OCI-M2 (cell line): Measurements from ENCODE around the gene POLG2.
"Not testable (repeated sequence)": the region's sequence is repeated elsewhere in the genome, so short reads cannot be mapped to it uniquely, and the experiment has no call there.

Experiments used
- DNase-seq: peaks from one replicate; lab custom pipeline; 2025; ENCODE audit not compliant: unreplicated experiment; lab: John Stamatoyannopoulos, UW

POLG2 gene

GRCh38 chr17:64491034-64491860, 5.6 kb downstream of the POLG2 start:
- no peak for DNase-seq

GRCh38 chr17:64488301-64488700, 8.6 kb downstream of the POLG2 start:
- no peak for DNase-seq

DNA sequence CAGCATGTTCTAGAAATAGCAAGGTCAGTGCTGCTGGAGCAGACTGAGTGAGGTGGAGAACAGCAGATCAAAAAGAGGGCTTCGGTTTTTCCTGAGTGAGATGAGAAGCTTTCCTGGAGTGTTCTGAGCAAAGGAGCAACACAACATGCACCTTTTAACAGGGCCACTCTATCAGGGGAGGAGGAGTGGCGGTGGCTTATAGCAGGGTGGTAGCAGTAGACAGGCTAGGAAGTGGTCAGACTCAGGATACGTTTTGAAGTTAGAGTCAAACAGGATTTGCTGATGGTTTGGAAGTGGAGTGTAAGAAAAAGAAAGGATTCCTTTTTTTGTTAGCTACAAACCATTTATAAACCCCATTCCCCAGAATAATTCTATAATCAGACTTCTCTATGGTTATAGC, 12.5 kb downstream of the POLG2 start:
- no peak for DNase-seq

GRCh38 chr17:64480951-64481350, 15.9 kb downstream of the POLG2 start:
- no peak for DNase-seq

DNA sequence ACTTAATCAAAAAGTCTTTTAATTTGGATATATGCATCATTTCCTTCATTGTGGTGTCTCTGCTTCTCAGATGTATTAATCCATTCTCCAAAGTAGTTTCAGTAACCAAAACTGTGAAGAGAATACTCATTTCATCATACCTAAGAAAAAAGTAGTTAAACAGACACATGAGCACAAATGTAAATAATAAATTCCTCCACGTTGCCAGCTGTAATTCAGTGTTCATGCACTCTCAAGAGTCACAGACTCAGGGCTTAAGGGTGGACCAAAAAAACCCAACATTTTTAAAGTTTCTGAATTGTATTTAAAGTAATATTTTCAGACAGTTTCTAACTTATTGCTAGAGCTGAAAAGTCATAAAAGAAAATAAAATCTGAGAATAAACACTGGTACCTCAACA, 19.0 kb downstream of the POLG2 start:
- DNase-seq, result no peak

DNA sequence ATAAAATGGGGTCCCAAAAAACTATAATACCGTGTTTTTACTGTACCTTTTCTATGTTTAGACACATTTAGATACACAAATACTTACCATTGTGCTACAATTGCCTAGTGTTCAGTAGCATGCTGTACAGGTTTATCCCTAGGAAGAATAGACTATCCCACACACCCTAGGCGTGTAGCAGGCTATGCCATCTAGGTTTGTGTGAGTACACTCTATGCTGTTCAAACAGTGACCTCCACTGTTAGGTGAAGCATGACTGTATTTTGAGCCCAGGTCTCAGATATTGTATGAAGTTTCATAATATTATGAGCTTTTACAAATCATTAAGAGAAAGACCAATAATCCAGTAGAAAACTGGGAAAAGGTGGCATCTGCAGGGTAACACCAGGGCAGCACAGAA, 24.3 kb downstream of the POLG2 start:
- DNase-seq, result no peak

DNA sequence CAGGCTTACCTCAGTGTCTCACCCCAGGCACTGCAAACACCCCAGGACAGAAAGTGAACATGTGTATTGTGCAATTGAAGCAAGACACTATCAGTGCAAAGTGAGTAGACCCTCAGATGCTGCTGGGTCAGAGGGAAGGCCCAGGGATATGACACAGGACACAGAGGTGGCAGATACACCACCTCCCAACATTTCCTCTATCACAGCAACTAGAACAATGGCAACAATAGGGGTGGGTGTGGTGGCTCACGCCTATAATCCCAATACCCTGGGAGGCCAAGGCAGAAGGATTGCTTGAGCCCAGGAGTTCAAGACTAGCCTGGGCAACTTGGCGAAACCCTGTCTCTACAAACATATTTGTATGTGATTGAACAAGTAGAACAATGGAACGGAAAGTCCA, 25.4 kb downstream of the POLG2 start:
- no peak for DNase-seq

- DNase-seq, result no peak
These were observed 26.2 kb downstream of the POLG2 start for GRCh38 chr17:64470625-64471024.

DNA sequence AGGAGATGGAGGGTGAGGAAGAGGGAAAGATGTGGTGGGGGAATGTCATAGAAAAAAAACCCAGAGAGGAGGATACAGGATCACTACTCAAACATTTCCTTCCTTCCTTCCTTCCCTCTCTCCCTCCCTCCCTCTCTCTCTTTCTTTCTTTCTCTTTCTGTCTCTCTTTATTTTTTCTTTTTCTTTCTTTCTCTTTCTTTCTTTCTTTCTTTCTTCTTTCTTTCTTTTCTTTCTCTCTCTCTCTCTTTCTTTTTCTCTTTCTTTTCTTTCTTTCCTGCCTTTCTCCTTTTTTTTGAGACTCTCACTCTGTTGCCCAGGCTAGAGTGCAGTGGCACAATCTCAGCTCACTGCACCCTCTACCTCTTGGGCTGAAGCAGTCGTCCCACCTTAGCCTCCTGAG, 30.0 kb downstream of the POLG2 start:
- not testable (repeated sequence) for DNase-seq

DNA sequence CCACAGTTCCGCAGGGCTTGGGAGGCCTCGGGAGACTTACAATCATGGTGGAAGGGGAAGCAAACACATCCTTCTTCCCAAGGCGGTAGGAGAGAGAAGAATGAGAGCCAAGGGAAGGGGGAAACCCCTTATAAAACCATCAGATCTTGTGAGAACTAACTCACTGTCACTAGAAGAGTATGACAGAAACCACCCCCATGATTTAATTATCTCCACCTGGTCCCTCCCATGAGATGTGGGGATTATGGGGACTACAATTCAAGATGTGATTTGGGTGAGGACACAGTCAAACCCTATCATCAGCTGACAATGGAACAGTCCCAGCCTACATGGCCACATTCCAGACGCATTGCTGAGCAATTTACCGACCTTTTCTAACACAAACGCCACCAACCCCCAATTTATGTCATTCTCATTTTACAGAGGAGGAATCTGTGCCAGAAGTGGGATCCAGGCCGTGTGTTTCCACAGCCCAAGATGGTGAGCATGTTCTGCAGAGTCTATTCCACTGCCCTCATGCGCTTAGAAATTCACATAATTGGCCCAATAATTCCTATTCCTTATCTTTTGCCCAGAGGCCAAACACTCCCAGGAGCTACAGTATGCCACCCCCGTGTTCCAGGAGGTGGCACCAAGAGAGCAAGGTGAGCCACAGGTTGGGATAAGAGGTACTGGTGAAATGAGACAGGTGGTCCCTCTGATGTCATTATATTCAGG, 30.7 kb downstream of the POLG2 start:
- no peak for DNase-seq

- DNase-seq, result no peak
These were observed 35.1 kb downstream of the POLG2 start for GRCh38 chr17:64461788-64462187.

DNA sequence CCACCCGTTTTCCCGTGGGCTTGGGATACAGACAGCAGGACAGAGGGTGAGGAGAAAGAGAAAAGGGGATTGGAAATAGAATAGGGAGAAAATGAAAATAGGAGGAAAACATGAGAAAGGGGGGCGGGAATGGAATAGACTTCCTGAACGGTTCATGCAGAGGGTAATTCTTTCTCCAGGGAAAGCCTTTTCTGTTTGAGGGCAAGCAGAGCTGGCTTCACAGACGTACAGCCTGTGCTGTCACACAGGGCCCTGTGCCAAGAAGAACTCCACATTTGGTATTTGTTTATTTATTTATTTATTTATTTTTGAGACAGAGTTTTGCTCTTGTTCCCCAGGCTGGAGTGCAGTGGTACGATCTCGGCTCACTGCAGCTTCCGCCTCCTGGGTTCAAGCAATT, 35.9 kb downstream of the POLG2 start:
- no peak for DNase-seq

GRCh38 chr17:64459818-64460217, 37.0 kb downstream of the POLG2 start:
- not testable (repeated sequence) for DNase-seq

GRCh38 chr17:64459284-64459747, 37.5 kb downstream of the POLG2 start:
- no peak for DNase-seq

DNA sequence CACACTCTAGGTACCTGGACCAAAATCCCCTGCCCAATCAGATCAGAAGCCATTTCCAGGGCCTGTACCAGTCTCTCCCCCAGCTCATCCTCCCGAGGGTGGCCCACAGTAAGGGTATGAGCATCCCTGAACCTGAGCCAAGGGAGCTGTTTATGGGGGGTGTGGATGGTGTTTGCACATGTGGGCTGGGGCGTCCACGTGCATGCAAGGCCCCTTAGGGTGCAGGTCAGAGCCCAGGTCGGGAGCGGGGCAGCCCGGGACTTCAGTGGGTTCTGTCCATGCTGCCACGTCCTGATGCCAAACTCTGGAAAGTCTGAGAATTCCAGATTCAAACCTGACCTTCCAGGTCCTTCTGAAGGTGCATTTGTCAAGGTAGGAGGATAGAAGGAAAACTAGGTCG, 38.1 kb downstream of the POLG2 start:
- no peak for DNase-seq

- no peak for DNase-seq
These were observed 39.7 kb downstream of the POLG2 start for GRCh38 chr17:64457156-64457555.

DNA sequence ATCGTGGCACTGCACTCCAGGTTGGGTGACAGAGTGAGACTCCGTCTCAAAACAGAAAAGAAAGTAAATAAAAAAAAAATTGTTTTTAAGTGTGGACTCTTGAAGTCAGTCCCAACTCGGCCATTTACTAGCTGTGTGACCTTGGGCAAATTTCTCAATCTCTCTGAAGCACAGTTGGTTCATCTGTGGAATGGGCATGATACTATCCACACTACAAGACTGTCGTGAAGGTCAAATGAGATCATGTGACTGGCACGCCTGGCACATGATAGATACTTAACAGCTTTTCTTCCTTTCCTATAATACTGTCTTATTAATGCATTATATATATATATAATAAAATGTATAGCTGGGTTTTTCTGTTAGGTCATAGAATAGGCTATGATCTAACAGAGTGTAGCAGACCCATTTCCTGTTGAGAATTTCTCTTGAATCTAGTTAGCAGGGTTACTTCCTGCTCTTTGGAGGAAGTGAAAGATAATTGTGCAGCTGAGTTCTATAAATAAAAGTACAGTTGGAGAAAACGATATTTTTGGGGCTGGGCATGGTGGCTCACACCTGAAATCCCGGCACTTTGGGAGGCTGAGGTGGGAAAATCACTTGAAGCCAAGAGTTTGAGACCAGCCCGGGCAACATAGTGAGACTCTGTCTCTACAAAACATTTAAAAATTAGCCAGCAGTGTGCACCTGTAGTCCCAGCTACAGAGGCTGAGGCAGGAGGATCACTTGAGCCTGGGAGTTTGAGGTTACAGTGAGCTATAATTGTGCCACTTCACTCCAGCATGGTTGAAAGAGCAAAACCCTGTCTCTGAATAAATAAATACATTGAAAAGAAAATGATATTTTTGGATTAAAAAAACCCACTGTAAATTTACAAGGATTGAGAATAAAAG, 40.6 kb downstream of the POLG2 start:
- DNase-seq, result no peak

GRCh38 chr17:64449545-64449944, 47.3 kb downstream of the POLG2 start:
- no peak for DNase-seq

- DNase-seq, result peak; percentile 6
These were observed 48.0 kb downstream of the POLG2 start, which contains the start of gene MILR1 for GRCh38 chr17:64448665-64449512. Gene MILR1, plus strand, starts transcription at chr17:64449115. Its CDS starts 54 bp downstream, at chr17:64449169.

DNA sequence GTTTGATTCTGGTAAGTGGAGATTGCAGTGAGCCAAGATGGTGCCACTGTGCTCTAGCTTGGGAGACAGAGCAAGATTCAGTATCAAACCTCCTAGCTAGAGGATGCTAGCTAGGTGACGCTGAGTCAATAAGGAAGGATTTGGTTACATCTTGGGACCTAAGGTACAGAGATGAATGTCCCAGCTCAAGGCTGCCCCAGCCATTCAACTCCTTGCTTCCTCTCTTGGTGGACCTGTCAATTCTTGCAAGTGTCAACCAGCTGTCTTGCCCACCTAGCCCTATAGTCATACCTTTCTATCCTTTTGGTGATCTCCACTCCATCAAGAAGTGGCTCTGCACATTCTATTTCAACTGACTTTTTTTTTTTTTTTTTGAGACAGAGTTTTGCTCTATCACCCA, 49.3 kb downstream of the POLG2 start:
- DNase-seq, result no peak
